H1 (cell line): ENCODE data around the gene MACROD1. TPM values are rescaled to one million over a fixed set of nuclear protein-coding genes. Genes with fewer than 3 reads are reported as not detected.

Experiments
- GTF2F1 ChIP-seq: IDR thresholded peaks from 2 replicates; pipeline ENCODE4 v1.6.1; 2012; ENCODE audit warnings: low read depth, low read length, improper control_type of control experiment, borderline replicate concordance
- SIRT6 ChIP-seq: IDR thresholded peaks from one replicate; pipeline ENCODE4 v1.7.1; 2012; ENCODE audit warnings: low read length, inconsistent platforms
- SIX5 ChIP-seq: IDR thresholded peaks from 2 replicates; pipeline ENCODE4 v1.6.1; 2011; ENCODE audit warnings: mild to moderate bottlenecking, low read depth, low read length
- TEAD4 ChIP-seq: IDR thresholded peaks from 2 replicates; pipeline ENCODE4 v1.6.1; 2012; ENCODE audit warnings: low read depth, low read length, inconsistent platforms, mixed read lengths
- polyA plus RNA-seq, 7 experiments: library from polyadenylated mRNA; depleted of rRNA in 3 of 7; stranded (reverse) in 5 of 7; unstranded in 2 of 7; fragments of >200 nt in 5 of 7; fragments of 200-250 nt in 2 of 7; gene quantifications; 1 replicate in 5 of 7; 2 replicates in 1 of 7; 4 replicates in 1 of 7; pipeline versions ENCODE4 v1.2.1 to v1.2.3, GENCODE V29; 2011 to 2013; ENCODE audit warnings: missing spikeins in 2 of 7, mixed read lengths in 2 of 7
- total RNA-seq: library from RNA; stranded (reverse); fragmentation: NEBNext Ultra II Directional; extraction: Animal tissue kit (Norgen Biotek cat#: 25700); gene quantifications from 2 replicates; pipeline ENCODE4 v1.2.1, GENCODE V29; 2021
- TF ChIP-seq, protein P1 (sequence below): IDR thresholded peaks from 2 replicates; pipeline ENCODE4 v1.6.1; 2012; ENCODE audit warnings: inconsistent platforms
- TF ChIP-seq, protein P2 (sequence below): IDR thresholded peaks from 2 replicates; pipeline ENCODE4 v1.6.1; 2012; ENCODE audit warnings: low read length, inconsistent platforms
- TF ChIP-seq, protein P3 (sequence below): fragments of 300-600 bp; sonication (generic); IDR thresholded peaks from 2 replicates; pipeline ENCODE4 v1.7.1; 2012; ENCODE audit warnings: low read length, moderate library complexity, mild to moderate bottlenecking, inconsistent platforms; ENCODE audit not compliant: insufficient replicate concordance

Gene MACROD1
- total and polyA plus RNA-seq, 2 of the 8 experiments (the other 6 are each of a cell fraction or from before 2014, with no cell fraction given): 19.5 to 34.1 TPM

DNA sequence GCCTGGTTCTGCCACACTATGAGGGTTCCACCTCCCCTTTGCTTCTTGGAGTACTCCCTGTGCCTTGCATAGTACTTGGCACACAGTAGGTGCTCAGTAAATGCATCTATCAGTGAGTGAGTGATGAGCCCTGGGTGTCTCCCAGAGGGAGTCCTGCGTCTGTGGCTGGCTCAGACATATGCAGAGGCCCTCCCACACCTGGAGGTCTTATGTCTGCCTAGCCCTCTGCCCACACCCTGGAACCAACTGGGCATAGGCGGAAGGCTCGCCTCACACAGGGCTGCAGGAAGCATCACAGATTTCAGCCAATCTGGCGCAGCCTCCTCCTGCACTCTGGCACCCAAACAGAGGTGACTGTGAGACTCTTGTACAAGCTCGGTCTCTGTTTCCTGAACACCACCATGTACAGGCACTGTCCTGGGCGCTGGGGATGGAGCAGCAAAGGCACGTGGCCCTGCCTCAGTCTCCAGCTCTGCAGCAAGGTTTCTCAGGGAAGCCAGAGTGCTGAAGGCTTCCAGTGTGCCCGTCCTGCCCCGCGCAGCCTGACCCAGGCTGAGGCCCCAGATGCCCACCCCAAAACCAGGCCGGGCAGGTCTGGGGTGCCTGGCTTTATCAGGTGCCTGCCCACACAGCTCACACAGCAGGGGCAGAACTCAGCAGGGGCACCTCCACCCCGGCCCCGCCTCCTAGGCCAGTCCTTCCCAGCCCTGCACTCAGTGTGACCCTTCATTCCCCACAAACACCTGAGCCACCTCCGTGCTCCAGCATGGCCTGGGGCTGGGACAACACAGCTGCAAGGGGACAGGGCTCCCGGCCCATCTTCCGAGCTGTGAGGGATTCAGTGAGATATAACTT lies 103.5 kb downstream of the MACROD1 start (continued):
- no peak for TF ChIP-seq SIRT6
- TF ChIP-seq, protein P1, sequence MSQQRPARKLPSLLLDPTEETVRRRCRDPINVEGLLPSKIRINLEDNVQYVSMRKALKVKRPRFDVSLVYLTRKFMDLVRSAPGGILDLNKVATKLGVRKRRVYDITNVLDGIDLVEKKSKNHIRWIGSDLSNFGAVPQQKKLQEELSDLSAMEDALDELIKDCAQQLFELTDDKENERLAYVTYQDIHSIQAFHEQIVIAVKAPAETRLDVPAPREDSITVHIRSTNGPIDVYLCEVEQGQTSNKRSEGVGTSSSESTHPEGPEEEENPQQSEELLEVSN: no peak
- no peak for TF ChIP-seq TEAD4
- no peak for TF ChIP-seq GTF2F1
- TF ChIP-seq, protein P2, sequence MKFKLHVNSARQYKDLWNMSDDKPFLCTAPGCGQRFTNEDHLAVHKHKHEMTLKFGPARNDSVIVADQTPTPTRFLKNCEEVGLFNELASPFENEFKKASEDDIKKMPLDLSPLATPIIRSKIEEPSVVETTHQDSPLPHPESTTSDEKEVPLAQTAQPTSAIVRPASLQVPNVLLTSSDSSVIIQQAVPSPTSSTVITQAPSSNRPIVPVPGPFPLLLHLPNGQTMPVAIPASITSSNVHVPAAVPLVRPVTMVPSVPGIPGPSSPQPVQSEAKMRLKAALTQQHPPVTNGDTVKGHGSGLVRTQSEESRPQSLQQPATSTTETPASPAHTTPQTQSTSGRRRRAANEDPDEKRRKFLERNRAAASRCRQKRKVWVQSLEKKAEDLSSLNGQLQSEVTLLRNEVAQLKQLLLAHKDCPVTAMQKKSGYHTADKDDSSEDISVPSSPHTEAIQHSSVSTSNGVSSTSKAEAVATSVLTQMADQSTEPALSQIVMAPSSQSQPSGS: no peak
- TF ChIP-seq, protein P3, sequence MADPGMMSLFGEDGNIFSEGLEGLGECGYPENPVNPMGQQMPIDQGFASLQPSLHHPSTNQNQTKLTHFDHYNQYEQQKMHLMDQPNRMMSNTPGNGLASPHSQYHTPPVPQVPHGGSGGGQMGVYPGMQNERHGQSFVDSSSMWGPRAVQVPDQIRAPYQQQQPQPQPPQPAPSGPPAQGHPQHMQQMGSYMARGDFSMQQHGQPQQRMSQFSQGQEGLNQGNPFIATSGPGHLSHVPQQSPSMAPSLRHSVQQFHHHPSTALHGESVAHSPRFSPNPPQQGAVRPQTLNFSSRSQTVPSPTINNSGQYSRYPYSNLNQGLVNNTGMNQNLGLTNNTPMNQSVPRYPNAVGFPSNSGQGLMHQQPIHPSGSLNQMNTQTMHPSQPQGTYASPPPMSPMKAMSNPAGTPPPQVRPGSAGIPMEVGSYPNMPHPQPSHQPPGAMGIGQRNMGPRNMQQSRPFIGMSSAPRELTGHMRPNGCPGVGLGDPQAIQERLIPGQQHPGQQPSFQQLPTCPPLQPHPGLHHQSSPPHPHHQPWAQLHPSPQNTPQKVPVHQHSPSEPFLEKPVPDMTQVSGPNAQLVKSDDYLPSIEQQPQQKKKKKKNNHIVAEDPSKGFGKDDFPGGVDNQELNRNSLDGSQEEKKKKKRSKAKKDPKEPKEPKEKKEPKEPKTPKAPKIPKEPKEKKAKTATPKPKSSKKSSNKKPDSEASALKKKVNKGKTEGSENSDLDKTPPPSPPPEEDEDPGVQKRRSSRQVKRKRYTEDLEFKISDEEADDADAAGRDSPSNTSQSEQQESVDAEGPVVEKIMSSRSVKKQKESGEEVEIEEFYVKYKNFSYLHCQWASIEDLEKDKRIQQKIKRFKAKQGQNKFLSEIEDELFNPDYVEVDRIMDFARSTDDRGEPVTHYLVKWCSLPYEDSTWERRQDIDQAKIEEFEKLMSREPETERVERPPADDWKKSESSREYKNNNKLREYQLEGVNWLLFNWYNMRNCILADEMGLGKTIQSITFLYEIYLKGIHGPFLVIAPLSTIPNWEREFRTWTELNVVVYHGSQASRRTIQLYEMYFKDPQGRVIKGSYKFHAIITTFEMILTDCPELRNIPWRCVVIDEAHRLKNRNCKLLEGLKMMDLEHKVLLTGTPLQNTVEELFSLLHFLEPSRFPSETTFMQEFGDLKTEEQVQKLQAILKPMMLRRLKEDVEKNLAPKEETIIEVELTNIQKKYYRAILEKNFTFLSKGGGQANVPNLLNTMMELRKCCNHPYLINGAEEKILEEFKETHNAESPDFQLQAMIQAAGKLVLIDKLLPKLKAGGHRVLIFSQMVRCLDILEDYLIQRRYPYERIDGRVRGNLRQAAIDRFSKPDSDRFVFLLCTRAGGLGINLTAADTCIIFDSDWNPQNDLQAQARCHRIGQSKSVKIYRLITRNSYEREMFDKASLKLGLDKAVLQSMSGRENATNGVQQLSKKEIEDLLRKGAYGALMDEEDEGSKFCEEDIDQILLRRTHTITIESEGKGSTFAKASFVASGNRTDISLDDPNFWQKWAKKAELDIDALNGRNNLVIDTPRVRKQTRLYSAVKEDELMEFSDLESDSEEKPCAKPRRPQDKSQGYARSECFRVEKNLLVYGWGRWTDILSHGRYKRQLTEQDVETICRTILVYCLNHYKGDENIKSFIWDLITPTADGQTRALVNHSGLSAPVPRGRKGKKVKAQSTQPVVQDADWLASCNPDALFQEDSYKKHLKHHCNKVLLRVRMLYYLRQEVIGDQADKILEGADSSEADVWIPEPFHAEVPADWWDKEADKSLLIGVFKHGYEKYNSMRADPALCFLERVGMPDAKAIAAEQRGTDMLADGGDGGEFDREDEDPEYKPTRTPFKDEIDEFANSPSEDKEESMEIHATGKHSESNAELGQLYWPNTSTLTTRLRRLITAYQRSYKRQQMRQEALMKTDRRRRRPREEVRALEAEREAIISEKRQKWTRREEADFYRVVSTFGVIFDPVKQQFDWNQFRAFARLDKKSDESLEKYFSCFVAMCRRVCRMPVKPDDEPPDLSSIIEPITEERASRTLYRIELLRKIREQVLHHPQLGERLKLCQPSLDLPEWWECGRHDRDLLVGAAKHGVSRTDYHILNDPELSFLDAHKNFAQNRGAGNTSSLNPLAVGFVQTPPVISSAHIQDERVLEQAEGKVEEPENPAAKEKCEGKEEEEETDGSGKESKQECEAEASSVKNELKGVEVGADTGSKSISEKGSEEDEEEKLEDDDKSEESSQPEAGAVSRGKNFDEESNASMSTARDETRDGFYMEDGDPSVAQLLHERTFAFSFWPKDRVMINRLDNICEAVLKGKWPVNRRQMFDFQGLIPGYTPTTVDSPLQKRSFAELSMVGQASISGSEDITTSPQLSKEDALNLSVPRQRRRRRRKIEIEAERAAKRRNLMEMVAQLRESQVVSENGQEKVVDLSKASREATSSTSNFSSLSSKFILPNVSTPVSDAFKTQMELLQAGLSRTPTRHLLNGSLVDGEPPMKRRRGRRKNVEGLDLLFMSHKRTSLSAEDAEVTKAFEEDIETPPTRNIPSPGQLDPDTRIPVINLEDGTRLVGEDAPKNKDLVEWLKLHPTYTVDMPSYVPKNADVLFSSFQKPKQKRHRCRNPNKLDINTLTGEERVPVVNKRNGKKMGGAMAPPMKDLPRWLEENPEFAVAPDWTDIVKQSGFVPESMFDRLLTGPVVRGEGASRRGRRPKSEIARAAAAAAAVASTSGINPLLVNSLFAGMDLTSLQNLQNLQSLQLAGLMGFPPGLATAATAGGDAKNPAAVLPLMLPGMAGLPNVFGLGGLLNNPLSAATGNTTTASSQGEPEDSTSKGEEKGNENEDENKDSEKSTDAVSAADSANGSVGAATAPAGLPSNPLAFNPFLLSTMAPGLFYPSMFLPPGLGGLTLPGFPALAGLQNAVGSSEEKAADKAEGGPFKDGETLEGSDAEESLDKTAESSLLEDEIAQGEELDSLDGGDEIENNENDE: no peak
- TF ChIP-seq SIX5: no peak
